ENCODE measurements around the gene CDKAL1. TPM values are rescaled to one million over a fixed set of nuclear protein-coding genes. Genes with fewer than 3 reads are reported as not detected.

The CDKAL1 gene
- total and polyA plus RNA-seq, 4 donors = 2.0 to 12.9 (median 6.7) TPM

DNA sequence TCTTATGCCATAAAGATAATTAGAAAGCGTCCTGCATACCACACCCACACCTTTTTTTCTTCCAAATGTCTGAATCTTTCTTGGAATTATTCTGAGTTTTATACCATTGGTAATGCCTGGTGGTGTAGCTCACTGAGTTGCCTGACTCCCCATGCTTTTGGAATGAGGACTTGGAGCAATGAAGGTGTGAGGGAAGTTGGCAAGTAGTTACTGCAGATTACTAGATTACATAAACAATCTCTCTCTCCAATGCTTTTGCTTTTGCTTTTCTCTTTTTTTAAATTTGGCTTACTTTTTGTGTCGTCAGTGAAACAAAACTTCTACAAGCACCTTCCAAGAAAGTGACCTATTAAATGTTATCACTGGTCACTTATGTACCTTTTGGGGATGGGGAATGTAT, 653.2 kb downstream of the CDKAL1 start:
- Histone ChIP-seq H3K4me1 (ENCODE audit: control insufficient read depth in 4 of 4, insufficient read depth in 4 of 4, low read length in 3 of 4) (no peaks in the 10 kb centered on the region), H3K9me3 (ENCODE audit: control insufficient read depth in 4 of 4, low read length in 3 of 4) (no peaks in the 10 kb centered on the region), H3K9ac (ENCODE audit: low read depth in 1 of 2, low read length in 2 of 2) (no peak overlapping the region), H3K27me3 (ENCODE audit: control insufficient read depth in 4 of 4, insufficient read depth in 4 of 4, low read length in 3 of 4) (no peaks in the 10 kb centered on the region), H3K27ac (ENCODE audit: low read depth in 1 of 2, low read length in 2 of 2) (no peak overlapping the region), H3K4me3 (ENCODE audit: low read depth in 1 of 3, low read length in 3 of 3) (no peak overlapping the region), H3K36me3 (ENCODE audit: control insufficient read depth in 4 of 4, insufficient read depth in 3 of 4, low read depth in 1 of 4, low read length in 3 of 4) (no peaks in the 10 kb centered on the region)
- 94% methylated on average over 2 of the region's 2 CpGs for WGBS
- TF ChIP-seq EGR1 (IDR thresholded peaks at IDR 0.05; ENCODE audit: low read depth in 2 of 2) (no peak), TAF1 (conservative IDR thresholded peaks at IDR 0.05) (no peak), SP1 (IDR thresholded peaks at IDR 0.05) (no peak), RXRA (IDR thresholded peaks at IDR 0.05) (no peak)
- TF ChIP-seq, protein P1, sequence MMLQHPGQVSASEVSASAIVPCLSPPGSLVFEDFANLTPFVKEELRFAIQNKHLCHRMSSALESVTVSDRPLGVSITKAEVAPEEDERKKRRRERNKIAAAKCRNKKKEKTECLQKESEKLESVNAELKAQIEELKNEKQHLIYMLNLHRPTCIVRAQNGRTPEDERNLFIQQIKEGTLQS (IDR thresholded peaks at IDR 0.05) = no peak
- DNase-seq (ENCODE audit: low spot score) = no peak

DNA sequence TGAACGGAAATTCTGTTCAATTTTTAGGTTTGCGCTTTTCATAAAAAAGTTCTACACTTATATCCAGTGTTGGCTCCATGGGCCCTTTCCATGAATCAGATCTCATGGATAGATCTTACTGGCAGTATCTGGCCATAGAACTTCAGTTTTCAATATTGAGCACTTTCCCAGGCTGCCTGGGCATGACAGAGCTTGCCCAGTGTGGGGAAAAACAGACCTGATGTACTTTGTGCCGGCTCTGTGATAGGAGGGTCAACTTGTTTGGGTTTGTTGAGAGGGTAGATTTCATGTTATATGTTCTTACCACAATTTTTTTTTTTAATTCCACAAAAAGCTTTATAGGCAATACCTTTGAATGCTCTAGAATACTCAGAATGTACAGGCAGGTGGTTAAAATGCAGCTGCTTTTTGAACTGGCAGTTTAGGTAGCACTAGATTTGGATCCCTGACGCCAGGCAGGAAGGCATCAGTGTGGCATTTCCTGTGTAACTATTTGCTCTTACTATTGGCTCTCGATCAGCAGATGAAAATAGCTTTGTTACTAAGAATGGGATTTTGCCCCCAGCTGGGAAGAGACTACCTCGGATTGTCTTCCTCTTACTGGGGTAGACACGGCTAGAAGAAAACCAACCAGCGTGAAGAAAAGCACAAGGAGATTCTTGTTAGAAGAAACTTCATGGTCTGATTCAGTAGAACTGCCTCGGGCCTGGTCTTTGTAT, 654.4 kb downstream of the CDKAL1 start:
- Histone ChIP-seq H3K27me3 (ENCODE audit: control insufficient read depth in 4 of 4, insufficient read depth in 4 of 4, low read length in 3 of 4) (no peaks in the 10 kb centered on the region), H3K9me3 (ENCODE audit: control insufficient read depth in 4 of 4, low read length in 3 of 4) (peaks cover 0 to 1% (median 0%) of the 10 kb centered on the region in 4 donors), H3K36me3 (ENCODE audit: control insufficient read depth in 4 of 4, insufficient read depth in 3 of 4, low read depth in 1 of 4, low read length in 3 of 4) (no peaks in the 10 kb centered on the region), H3K9ac (ENCODE audit: low read depth in 1 of 2, low read length in 2 of 2) (no peak overlapping the region), H3K4me3 (ENCODE audit: low read depth in 1 of 3, low read length in 3 of 3) (no peak overlapping the region), H3K4me1 (ENCODE audit: control insufficient read depth in 4 of 4, insufficient read depth in 4 of 4, low read length in 3 of 4) (no peaks in the 10 kb centered on the region), H3K27ac (ENCODE audit: low read depth in 1 of 2, low read length in 2 of 2) (no peak overlapping the region)
- 73% methylated on average over 9 of the region's 9 CpGs for WGBS
- no peak for DNase-seq (ENCODE audit: low spot score)
- TF ChIP-seq JUND (IDR thresholded peaks at IDR 0.05) = no peak
- TF ChIP-seq, protein P2, sequence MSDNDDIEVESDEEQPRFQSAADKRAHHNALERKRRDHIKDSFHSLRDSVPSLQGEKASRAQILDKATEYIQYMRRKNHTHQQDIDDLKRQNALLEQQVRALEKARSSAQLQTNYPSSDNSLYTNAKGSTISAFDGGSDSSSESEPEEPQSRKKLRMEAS (IDR thresholded peaks at IDR 0.05) = no peak
- TF ChIP-seq HNF4G (IDR thresholded peaks at IDR 0.05) = no peak
- no peak for TF ChIP-seq FOXA1 (IDR thresholded peaks at IDR 0.05)
- TF ChIP-seq GABPA (IDR thresholded peaks at IDR 0.05 in 1 of 2, conservative IDR thresholded peaks at IDR 0.05 in 1 of 2) = no peak
- TF ChIP-seq, protein P1 (IDR thresholded peaks at IDR 0.05) = no peak
- TF ChIP-seq YY1 (IDR thresholded peaks at IDR 0.05) = no peak
- no peak for TF ChIP-seq RXRA (IDR thresholded peaks at IDR 0.05)

DNA sequence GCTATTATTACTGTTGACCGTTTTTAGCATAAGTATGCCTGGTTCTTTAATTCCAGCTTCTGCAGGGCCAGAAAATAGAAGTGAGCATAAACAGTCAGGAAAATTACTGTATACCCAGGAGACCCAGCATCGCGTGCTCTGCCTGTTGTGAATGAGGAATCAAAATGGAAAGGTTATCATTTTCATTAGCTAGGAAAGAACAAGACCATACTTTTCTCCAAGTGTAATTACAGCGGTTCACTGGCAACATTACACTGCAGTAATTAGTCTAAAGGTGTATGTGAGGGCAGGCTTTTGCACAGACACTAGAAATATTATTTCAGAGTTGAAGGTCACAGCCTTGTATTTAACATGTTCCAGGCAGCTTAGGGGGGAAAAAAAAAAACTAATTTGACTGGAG, 655.5 kb downstream of the CDKAL1 start:
- no peak for DNase-seq (ENCODE audit: low spot score)
- TF ChIP-seq, protein P1 (IDR thresholded peaks at IDR 0.05) = no peak
- TF ChIP-seq, protein P3, sequence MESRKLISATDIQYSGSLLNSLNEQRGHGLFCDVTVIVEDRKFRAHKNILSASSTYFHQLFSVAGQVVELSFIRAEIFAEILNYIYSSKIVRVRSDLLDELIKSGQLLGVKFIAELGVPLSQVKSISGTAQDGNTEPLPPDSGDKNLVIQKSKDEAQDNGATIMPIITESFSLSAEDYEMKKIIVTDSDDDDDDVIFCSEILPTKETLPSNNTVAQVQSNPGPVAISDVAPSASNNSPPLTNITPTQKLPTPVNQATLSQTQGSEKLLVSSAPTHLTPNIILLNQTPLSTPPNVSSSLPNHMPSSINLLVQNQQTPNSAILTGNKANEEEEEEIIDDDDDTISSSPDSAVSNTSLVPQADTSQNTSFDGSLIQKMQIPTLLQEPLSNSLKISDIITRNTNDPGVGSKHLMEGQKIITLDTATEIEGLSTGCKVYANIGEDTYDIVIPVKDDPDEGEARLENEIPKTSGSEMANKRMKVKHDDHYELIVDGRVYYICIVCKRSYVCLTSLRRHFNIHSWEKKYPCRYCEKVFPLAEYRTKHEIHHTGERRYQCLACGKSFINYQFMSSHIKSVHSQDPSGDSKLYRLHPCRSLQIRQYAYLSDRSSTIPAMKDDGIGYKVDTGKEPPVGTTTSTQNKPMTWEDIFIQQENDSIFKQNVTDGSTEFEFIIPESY (IDR thresholded peaks at IDR 0.05) = no peak
- TF ChIP-seq SP1 (IDR thresholded peaks at IDR 0.05) = no peak
- TF ChIP-seq GABPA (IDR thresholded peaks at IDR 0.05 in 1 of 2, conservative IDR thresholded peaks at IDR 0.05 in 1 of 2) = no peak
- TF ChIP-seq, protein P2 (IDR thresholded peaks at IDR 0.05) = no peak
- TF ChIP-seq, protein P4, sequence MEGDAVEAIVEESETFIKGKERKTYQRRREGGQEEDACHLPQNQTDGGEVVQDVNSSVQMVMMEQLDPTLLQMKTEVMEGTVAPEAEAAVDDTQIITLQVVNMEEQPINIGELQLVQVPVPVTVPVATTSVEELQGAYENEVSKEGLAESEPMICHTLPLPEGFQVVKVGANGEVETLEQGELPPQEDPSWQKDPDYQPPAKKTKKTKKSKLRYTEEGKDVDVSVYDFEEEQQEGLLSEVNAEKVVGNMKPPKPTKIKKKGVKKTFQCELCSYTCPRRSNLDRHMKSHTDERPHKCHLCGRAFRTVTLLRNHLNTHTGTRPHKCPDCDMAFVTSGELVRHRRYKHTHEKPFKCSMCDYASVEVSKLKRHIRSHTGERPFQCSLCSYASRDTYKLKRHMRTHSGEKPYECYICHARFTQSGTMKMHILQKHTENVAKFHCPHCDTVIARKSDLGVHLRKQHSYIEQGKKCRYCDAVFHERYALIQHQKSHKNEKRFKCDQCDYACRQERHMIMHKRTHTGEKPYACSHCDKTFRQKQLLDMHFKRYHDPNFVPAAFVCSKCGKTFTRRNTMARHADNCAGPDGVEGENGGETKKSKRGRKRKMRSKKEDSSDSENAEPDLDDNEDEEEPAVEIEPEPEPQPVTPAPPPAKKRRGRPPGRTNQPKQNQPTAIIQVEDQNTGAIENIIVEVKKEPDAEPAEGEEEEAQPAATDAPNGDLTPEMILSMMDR (IDR thresholded peaks at IDR 0.05; ENCODE audit: low read depth, low read length, missing input control) = no peak
- TF ChIP-seq HNF4G (IDR thresholded peaks at IDR 0.05) = no peak
- TF ChIP-seq FOXA2 (IDR thresholded peaks at IDR 0.05) = no peak
- TF ChIP-seq HNF4A (conservative IDR thresholded peaks at IDR 0.05) = no peak
- no peak for TF ChIP-seq EGR1 (IDR thresholded peaks at IDR 0.05; ENCODE audit: low read depth in 2 of 2)
- TF ChIP-seq YY1 (IDR thresholded peaks at IDR 0.05) = no peak
- no peak for TF ChIP-seq JUND (IDR thresholded peaks at IDR 0.05)
- TF ChIP-seq RXRA (IDR thresholded peaks at IDR 0.05) = no peak
- no peak for TF ChIP-seq FOXA1 (IDR thresholded peaks at IDR 0.05)
- no peak for TF ChIP-seq RAD21 (IDR thresholded peaks at IDR 0.05)
- no peak for TF ChIP-seq NR2F2 (IDR thresholded peaks at IDR 0.05)

More for the DNA sequence above, 655.5 kb downstream of the CDKAL1 start:
- H3K9me3 ChIP-seq (ENCODE audit: control insufficient read depth in 4 of 4, low read length in 3 of 4) = peaks cover 0 to 5% (median 0%) of the 10 kb centered on the region in 4 donors
- H3K27ac ChIP-seq (ENCODE audit: low read depth in 1 of 2, low read length in 2 of 2) = no peak overlapping the region
- WGBS = 94% methylated on average over 4 of the region's 4 CpGs
- no peaks in the 10 kb centered on the region for H3K27me3 ChIP-seq (ENCODE audit: control insufficient read depth in 4 of 4, insufficient read depth in 4 of 4, low read length in 3 of 4)
- no peak overlapping the region for H3K4me3 ChIP-seq (ENCODE audit: low read depth in 1 of 3, low read length in 3 of 3)
- no peaks in the 10 kb centered on the region for H3K4me1 ChIP-seq (ENCODE audit: control insufficient read depth in 4 of 4, insufficient read depth in 4 of 4, low read length in 3 of 4)
- H3K9ac ChIP-seq (ENCODE audit: low read depth in 1 of 2, low read length in 2 of 2) = no peak overlapping the region
- no peaks in the 10 kb centered on the region for H3K36me3 ChIP-seq (ENCODE audit: control insufficient read depth in 4 of 4, insufficient read depth in 3 of 4, low read depth in 1 of 4, low read length in 3 of 4)

All from liver (tissue), 9 donors.